SW480 (cell line): ENCODE measurements around the gene PSMC3.

Experiments
- DNase-seq: peaks from one replicate; pipeline ENCODE4 v3.0.0-alpha.2; 2016; ENCODE audit warnings: low spot score

Gene PSMC3

DNA sequence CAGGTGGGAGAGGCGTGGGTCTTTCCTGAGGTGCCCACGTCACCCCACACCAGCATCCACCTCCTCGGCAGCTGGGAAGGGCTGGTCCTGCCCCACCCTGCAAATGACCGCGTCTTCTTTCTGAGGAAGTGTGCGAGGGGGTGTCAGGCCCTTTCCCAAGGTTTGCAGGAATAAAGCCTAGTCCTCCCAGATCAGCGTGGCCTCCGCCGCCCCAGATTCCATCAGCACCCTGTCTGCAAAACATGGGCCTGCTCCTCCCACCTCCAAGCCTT is 32.3 kb downstream of the PSMC3 start:
- DNase-seq, result no peak

DNA sequence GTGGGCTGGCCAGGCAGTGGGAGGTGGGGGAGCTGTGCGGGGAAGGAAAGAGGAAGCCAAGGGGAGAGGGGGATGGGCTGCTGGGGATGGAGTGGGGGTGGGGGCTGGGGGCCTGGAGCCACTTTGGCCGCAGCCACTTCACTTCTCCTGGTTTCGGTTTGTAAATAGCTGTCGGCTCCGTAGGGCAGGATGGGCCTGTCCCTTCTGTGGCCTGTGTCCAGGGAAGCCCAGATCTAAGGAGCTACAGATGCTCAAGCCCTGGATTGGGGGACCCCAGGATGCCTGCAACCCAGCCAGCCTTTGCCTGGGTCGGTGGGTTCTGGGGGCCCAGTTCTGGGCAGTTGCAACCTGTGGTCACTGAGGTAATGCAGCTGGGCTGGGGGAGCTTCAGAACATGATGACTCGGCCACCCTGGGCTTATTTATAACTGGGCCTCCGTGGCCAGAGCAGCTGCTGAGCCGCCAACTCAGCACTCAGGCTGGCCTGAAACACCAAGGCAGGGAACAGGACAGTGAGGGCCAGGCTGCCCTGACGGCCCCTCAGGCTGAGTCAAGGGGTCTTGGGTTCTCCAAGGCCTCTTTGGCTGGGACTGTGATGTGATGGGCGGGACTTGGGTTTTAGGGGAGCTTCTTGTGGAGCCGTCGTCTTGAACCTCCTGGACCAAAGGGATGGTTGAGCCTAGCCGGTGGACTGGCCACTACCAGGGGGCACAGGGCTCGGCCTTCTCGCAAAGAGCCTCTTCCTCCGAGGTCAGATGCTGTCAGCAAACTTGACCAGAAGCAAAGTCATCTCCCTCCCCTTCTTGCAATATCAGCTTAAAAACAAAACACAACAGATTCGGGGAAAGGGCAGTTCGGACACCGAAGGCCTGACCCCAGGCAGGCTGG is 32.8 kb downstream of the PSMC3 start:
- DNase-seq, result no peak

DNA sequence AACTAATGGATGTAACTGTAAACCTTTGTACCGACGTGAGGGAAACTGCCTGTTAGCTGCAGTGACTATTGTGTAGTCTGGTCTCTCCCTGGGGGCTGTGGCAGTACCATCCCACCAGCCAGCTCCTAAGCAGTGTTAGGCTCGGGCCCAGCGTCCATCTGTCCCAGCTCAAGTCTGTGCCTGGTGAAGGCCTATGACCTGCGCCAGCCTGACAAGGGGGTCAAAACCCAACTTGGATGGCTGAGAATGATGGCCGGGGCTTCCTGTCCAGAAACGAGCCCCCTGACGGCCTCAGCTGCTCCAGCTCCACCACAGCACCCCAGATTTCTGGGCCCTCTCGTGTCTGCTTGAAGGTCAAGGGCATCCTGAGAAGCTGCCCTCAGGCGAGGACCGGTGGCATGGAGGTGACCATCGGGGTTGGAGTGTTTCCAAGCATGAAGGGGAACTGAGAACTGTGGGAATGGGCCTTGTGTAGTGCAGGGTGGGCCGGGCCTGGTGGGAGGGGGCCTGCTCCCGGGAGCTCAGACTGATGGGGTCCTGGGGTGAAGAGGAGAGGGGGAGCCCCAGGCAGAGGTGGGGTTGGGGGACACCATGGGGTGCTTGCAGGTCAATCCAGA is 33.6 kb downstream of the PSMC3 start:
- no peak for DNase-seq

DNA sequence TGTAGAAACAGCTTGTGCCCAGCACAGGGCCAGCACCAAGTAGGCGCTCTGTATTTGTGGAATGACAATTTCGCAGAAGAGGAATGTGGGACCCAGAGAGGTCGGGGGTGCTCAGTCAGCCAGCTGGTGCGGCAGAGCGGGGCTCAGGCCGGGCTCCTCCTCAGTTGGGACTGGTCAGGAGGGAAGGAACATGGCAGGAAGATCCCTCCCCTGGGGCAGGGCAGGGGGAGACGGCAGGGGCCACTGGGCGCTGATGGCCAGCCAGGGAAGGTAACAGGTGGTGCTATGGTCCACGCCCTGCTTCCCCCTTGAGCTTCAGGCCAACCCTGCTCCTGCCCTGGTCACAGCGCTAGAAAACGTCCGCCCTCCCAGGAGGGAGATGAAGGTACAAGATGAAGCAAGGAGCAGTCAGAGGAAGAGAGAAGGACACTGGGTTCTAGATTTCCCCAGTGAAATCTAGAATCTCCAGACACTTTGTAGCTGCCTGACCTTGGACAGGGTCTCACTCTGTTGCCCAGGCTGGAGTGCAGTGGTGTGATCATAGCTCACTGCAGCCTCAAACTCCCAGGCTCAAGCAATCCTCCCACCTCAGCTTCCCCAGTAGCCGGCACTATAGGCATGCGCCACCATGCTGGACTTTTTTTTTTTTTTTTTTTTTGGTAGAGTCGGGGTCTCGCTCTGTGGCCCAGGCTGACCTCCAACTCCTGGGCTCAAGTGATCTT is 34.4 kb downstream of the PSMC3 start:
- no peak for DNase-seq

DNA sequence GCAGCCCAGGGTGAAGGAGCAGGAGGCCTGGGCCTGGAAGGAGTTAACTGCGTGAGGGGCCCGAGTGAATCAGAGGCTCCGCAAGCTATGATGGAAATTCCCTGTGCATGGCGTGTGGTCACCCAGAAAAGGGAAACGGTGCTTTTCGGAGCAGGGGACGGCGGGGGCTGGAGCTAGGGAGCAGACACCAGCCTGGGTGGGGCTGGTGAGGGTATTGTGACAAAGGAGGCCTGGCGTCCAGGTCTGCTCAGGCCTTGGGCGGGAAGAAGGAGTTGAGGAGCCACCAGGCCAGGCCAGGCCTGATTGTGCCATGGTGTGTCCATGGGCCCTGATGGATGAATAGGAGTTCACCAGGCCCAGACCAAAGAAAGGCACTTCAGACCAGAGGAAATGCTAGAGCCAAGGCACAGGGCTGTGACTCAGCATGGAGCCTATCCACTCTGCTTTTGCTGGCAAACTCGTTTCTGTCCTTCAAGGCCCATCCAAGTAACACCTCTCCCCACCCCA is 35.1 kb downstream of the PSMC3 start:
- DNase-seq, result no peak

DNA sequence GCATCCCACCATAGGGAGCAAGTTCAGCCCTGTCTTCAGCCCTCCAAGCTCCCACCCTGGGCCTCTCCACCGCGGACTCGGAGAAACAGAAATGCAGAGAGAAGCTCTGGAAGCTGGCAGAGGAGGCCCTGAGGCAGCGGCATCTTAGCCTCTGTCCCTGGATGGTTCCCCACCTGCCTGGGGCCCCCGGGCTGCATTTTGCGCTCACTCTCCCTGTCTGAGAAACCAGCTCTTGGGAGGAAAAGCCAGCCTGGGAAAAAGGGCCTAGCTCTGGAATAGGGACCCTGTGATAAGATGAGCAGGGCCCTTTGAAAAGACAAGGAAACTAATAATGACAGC is 35.8 kb downstream of the PSMC3 start:
- DNase-seq, result no peak

DNA sequence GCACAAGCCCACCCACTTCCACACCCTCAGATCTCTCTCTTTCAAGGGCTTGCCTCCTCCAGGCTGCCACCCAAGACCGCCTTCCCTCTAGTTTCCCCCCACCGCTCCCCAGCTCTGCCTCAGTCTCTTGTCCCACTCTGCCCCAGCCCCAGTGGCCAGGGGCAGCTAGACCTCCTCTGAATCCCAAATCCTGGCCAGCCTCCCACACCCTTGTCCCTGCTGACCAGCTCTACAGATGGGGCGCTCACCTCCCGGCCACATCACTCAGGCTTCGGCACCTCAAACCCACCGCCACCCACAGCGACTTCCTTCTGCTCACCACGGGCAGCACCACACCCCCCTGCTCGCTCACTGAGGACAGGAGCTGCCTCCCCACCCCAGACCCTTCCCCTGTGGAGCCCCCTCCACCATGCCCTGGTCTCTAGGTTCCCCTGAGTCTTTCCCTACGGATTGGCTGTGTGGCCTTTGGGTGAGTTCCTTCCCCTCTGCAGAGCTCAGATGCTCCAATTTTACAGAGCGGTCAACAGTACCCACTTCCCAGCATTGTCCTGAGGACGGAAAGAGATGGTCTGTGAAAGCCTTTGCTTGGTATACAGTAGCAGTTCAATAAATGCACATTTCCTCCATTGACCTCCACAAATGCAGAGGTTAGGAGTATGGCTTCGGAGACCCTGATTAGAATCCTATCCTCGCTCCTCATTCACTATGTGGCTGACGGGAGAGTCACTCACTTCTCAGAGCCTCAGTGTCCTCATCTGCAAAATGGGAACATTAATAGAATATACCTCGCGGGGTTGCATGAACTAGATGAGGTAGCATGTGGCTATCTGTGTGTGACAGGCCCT is 36.4 kb downstream of the PSMC3 start:
- DNase-seq, result no peak

DNA sequence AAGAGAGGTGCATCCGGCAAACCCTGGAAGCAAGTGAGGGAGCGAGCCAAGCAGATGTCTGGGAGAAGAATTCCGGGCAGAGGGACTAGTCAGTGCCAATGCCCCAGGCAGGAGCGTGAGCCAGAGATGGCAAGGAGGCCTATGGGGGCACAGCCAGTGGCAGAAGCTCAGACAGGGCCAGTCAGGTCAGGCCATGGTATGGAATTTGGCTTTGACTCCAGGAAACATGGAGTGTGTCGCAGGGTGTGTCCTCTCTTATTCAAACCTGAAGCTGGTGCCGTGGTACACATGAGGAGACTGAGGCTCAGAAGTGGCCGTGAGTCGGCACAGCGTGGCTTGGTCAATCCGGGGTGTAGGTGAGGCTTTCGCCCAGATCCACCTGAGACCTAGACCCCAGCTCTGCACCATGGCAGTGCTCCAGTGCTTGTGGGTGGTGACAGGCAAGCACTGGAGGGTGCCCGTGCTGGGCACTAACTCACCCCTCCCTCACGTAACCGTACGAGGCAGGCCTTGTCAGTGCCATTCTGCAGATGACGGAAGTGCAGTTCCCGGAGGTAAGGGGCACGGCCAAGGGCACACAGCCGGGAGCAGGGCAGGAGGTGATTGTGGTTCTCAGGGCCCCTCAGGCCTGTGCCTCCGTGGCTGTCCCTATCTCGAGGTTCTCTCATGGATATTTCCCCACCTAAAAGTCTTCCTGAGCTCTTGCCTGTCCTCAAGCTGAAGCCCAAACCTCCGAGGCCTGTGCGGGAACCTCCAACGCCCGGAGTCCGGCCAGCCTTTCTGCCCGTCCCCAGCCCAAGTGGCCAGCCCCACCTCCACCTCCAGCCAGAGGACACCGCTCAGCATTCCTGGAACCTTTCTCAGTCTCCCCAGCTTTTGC is 37.3 kb downstream of the PSMC3 start:
- no peak for DNase-seq

DNA sequence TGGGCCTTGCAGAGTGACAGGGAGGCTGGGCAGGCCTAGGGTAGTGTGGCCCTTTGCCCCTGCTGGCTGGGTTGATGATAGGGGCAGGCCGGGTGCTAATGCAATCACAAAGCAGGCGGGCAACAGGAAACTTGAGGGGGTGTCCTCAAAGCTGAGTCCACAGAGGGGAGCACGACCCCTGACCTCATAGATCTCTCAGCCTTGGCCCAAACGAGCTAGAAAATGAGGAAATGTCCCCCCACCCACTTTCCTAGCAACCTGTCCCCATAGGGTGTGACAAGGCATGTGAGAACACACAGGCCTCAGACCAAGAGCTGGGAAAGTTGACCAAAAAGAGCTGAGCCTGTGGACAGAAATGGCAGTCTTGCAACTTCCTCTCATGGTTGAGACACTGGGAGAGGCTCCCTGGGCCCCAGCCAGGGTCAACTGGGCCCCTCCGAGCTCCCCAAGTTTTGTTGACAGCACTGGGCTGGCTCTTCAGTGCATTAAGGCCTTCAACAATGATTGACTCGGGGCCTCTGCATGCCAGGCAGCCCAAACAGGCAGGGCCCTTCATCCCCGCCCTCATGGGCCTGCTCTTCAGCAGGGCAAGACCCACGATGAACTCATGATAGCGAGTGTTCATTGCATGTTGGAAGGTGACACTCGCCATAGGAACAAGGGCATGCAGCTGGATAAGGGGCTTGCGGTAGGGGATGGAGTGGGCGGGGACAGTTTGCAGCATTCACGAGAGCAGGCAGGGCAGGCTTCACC is 38.1 kb downstream of the PSMC3 start:
- no peak for DNase-seq

DNA sequence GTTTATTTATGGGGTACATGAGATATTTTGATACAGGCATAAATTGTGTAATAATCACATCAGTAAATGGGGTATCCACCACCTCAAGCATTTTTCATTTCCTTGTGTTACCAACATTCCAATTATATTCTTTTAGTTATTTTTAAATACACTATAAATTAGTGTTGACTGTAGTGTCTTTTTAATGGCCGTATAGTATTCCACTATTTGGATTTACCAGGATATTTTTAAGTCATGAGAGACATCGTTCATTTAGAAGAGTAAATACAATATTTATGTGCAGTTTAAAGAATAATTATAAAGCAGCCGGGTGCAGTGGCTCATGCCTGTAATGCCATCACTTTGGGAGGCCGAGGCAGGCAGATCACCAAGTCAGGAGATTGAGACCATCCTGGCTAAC is 41.7 kb downstream of the PSMC3 start:
- DNase-seq, result no peak

DNA sequence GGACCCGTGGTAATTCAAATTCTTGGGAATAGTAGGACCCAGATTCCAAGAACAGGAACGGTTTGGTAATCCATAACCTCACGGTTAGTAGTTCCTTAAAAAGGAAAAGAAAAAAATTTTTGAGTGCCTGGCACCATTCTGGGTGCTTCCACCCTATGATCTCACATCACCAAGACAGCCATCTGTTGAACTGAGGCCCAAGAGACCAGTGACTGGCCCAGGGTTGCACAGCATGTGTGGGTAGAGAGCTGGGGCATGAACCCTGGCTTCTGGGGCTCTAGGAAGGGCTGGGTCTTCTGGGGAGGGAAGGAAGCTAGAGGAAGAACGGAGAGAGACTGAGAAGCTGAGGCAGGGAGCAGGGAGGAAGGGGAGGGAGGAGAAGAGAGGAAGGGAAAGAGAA is 43.2 kb downstream of the PSMC3 start:
- DNase-seq, result no peak

DNA sequence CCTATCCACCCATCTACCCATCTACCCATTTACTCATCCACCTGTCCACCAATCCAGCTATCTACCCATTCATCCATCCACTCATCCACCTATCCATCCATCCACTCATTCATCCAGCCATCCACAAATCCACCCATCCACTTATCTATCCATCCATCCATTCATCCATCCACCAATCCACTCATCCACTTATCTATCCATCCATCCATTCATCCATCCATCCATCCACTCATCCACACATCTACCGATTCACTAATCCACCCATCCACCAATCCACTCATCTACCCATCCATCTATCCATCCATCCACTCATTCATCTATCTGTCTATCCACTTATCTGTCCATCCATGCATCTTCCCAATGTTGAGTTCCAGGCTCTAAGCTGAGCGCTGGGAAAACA is 46.2 kb downstream of the PSMC3 start:
- DNase-seq, result no peak

DNA sequence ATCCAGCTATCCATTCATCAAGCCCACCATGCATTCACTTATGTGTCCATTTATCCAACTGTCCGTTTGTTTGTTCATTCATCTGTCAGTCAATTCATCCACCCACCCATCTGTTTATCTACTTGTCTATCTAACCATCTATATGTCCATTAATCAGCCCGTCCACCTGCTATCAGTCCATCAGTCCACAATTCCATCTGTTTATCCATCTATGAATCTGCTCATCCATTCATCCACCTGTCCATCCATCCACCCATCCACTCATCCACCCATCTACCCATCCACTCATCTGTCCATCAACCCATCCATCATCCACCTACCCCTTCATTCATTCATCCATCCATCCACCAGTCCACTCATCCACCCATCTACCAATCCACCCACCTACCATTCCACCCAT is 46.9 kb downstream of the PSMC3 start:
- DNase-seq, result no peak

DNA sequence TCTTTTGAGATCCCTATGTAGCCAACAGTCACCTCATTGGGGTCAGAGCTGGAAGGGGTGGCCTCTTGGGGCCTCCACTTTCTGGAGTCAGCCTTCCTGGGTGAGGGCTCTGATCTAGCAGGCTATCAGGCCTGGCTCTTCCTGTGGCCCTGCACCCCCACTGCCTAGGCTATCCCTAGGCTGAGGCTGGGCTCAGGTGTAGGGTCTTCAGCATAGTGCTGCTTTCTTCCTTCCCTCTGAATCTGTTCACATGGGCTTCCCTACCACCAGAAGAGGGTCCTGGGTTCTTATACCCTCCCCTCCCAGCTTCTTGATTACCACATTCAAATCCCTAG is 47.4 kb downstream of the PSMC3 start:
- DNase-seq, result no peak

DNA sequence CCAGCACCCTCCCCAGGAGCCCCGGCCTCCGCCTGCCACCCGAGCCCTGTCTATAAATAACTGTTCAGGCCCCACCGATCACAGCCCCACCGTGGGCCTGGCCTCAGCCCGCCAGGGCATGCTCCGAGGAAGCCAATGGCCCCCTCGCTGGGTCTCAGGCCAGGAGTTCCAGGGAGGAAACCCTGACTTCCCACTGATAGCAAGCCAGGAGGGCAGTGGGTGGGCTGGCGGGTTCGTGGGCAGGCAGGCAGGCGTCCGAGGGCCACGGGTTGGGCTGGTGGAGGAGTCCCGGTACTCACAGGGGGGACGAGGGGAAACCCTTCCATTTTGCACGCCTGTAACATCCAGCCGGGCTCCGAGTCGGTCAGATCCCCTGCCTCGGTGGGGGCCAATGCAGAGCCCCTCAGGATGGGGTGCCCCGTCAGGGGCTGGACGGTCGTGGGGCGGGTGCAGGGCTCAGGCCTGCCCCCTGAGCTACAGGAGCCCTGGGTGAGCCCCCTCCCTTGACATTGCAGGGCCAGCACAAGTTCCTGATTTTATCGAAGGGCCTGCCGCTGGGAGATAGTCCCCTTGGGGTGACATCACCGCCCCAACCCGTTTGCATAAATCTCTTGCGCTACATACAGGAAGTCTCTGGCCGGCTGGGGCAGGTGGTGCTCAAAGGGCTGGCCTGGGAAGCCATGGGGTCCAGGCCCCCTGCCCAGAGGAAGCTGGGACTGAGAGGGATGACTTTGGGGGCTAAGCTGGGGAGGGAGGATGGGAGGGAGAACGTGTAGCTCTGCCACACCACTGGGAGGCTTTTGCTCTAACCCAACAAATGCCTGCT is 48.0 kb downstream of the PSMC3 start, which contains the start of gene SPI1:
Gene SPI1, minus strand, starts transcription at position 538 of the 826 bp plus-strand sequence. Its CDS starts 194 bp downstream, at position 344.
- DNase-seq, result no peak

DNA sequence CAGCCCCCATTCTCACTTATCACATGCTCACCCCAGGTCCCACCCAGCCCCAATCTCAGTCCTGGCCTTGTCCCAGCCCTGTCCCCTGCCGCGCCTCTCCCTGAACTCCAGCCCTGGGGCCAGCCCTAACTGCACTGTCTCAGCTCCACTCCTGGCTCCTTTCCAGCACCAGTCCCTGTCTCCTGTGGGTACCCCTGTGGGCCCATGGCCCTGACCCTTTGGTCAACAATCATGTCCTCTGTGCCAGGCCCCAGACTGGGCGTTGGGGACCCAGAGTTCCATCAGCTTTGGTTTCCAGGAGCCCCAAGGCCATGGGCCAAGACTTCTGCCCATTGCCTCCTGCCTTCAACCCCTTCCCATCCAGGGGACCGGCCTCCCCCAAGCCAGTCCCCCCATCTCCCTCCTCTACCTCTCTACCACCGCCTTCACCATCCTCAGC is 48.6 kb downstream of the PSMC3 start:
- DNase-seq, result no peak

DNA sequence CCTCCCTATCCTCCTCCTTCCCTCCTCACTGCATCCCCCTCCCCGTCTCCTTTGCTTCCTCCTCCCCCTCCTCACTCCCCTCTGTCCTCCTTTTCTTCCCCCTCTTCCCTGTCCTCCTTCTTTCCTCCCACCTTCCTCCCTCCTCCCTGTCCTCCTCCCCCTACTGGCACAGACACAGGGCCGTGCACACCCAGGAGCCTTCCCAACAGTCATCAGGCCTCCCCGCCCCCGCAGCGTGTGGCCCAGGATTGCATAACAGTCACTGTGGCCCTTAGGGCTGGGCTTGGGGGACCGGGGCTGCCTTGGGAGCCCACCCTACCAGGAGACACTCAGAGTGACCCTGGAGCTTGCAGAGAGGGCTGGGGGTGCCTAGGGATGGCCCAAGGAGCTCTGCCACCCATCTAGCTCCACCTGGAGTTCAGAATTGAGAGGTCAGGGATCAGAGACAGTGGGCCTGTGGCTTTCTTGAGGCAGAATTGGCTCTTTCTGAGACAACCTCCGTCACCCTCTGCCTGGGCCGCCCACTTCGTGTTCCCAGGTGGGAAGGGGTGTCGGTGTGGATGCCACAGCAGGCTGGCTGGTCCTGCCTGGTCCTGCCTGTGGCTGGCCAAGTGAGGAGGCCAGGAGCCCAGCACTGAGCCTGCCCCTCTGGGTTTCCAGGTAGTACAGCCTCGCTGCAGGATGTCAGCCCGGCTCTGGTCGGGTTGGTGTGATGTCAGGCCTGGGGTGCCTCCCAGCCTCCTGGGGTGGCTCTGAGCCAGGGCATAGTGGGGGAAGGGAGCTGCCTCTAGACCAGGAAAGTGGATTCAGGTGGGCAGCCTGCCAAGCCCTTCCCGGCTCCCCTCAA is 49.5 kb downstream of the PSMC3 start:
- DNase-seq, result no peak

DNA sequence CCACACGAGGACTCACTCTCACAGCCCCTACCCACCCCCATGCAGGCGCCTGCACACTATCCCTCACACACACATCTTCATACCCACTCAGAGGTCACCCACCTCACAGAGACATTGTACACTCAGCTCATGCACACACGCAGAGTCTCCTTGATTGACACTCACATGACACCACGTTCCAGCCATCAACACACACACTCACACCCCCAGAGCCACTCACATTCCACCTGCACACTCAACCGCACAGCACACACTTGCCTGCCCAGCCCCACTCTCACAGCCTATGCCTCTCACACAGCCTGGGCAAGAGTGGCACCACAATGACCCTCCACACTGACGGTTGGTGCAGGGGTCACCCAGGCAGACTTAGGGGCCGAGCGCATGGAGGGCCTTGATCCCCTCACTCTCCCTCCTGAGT is 50.1 kb downstream of the PSMC3 start:
- no peak for DNase-seq
